ENCODE measurements around the gene RNASE9. TPM values are rescaled to one million over a fixed set of nuclear protein-coding genes. Genes with fewer than 3 reads are reported as not detected.
"Not testable (repeated sequence)": the region's sequence is repeated elsewhere in the genome, so short reads cannot be mapped to it uniquely, and the experiment has no call there.

The RNASE9 gene
- total RNA-seq, 2 experiments from 2014 or later: not detected

GRCh38 chr14:20601522-20601921 lies 40.7 kb upstream of the RNASE9 start:
- Mint-ChIP-seq H3K27me3 (no peaks in the 10 kb centered on the region), H3K9me3 (no peaks in the 10 kb centered on the region), H3K27ac (no peak overlapping the region), H3K36me3 (ENCODE audit: low read depth) (no peaks in the 10 kb centered on the region), H3K4me3 (no peak overlapping the region), H3K4me1 (ENCODE audit: low read depth) (no peaks in the 10 kb centered on the region)
- TF ChIP-seq CTCF (IDR thresholded peaks at IDR 0.05): no peak
- H3K27me3 ChIP-seq (ENCODE audit: control insufficient read depth in 1 of 2, insufficient read depth in 2 of 2, low read length in 2 of 2): no peaks in the 10 kb centered on the region
- H3K4me1 ChIP-seq (ENCODE audit: insufficient read depth, low read length): no peaks in the 10 kb centered on the region
- DNase-seq: no peak
- POLR2A ChIA-PET: no interaction called here
- no peak overlapping the region for H3K4me3 ChIP-seq (ENCODE audit: low read length)
- no peaks in the 10 kb centered on the region for H3K36me3 ChIP-seq (ENCODE audit: insufficient read depth, low read length)
- CTCF ChIA-PET: no interaction called here
- H3K9me3 ChIP-seq (ENCODE audit: control insufficient read depth in 1 of 2, insufficient read depth in 1 of 2, low read length in 2 of 2): no peaks in the 10 kb centered on the region
- ATAC-seq (ENCODE audit: poor library complexity): no peak
- no peak overlapping the region for H3K27ac ChIP-seq (ENCODE audit: low read depth in 1 of 2, low read length in 2 of 2)
- intact Hi-C loops (cut with DNase I, micrococcal nuclease): no loop called here

GRCh38 chr14:20597108-20597507 lies 36.3 kb upstream of the RNASE9 start:
- POLR2A ChIA-PET: no interaction called here
- TF ChIP-seq CTCF (IDR thresholded peaks at IDR 0.05): no peak
- no peak for ATAC-seq (ENCODE audit: poor library complexity)

GRCh38 chr14:20595726-20596125 lies 34.9 kb upstream of the RNASE9 start:
- H3K9me3 Mint-ChIP-seq; H3K36me3 ChIP-seq (ENCODE audit: insufficient read depth, low read length); H3K27me3 ChIP-seq (ENCODE audit: control insufficient read depth in 1 of 2, insufficient read depth in 2 of 2, low read length in 2 of 2); CTCF ChIA-PET; H3K27ac ChIP-seq (ENCODE audit: low read depth in 1 of 2, low read length in 2 of 2); intact Hi-C loops (cut with DNase I, micrococcal nuclease); H3K36me3 Mint-ChIP-seq (ENCODE audit: low read depth); ATAC-seq (ENCODE audit: poor library complexity); H3K4me1 Mint-ChIP-seq (ENCODE audit: low read depth); H3K4me3 Mint-ChIP-seq; H3K4me1 ChIP-seq (ENCODE audit: insufficient read depth, low read length); DNase-seq; H3K4me3 ChIP-seq (ENCODE audit: low read length); H3K9me3 ChIP-seq (ENCODE audit: control insufficient read depth in 1 of 2, insufficient read depth in 1 of 2, low read length in 2 of 2); H3K27ac Mint-ChIP-seq; POLR2A ChIA-PET: not testable (repeated sequence)
- H3K27me3 Mint-ChIP-seq: peaks cover 13% of the 10 kb centered on the region

More at GRCh38 chr14:20597108-20597507, 36.3 kb upstream of the RNASE9 start:
- no peaks in the 10 kb centered on the region for H3K36me3 ChIP-seq (ENCODE audit: insufficient read depth, low read length)
- Mint-ChIP-seq H3K36me3 (ENCODE audit: low read depth) (no peaks in the 10 kb centered on the region), H3K27me3 (no peaks in the 10 kb centered on the region), H3K4me3 (no peak overlapping the region), H3K9me3 (no peaks in the 10 kb centered on the region), H3K27ac (no peak overlapping the region), H3K4me1 (ENCODE audit: low read depth) (peaks cover 6% of the 10 kb centered on the region)
- DNase-seq: no peak
- H3K4me3 ChIP-seq (ENCODE audit: low read length): no peak overlapping the region
- no peak overlapping the region for H3K27ac ChIP-seq (ENCODE audit: low read depth in 1 of 2, low read length in 2 of 2)
- intact Hi-C loops (cut with DNase I, micrococcal nuclease): no loop called here
- H3K9me3 ChIP-seq (ENCODE audit: control insufficient read depth in 1 of 2, insufficient read depth in 1 of 2, low read length in 2 of 2): no peaks in the 10 kb centered on the region
- no peaks in the 10 kb centered on the region for H3K4me1 ChIP-seq (ENCODE audit: insufficient read depth, low read length)
- CTCF ChIA-PET: no interaction called here
- H3K27me3 ChIP-seq (ENCODE audit: control insufficient read depth in 1 of 2, insufficient read depth in 2 of 2, low read length in 2 of 2): no peaks in the 10 kb centered on the region

GRCh38 chr14:20592574-20592973 lies 31.7 kb upstream of the RNASE9 start:
- intact Hi-C loops (cut with DNase I, micrococcal nuclease): no loop called here
- CTCF ChIA-PET: no interaction called here
- no peaks in the 10 kb centered on the region for H3K4me1 ChIP-seq (ENCODE audit: insufficient read depth, low read length)

More at GRCh38 chr14:20592574-20592973, 31.7 kb upstream of the RNASE9 start:
- Mint-ChIP-seq H3K27ac (no peak overlapping the region), H3K36me3 (ENCODE audit: low read depth) (no peaks in the 10 kb centered on the region), H3K9me3 (no peaks in the 10 kb centered on the region), H3K4me1 (ENCODE audit: low read depth) (peaks cover 6% of the 10 kb centered on the region), H3K27me3 (peaks cover 16% of the 10 kb centered on the region), H3K4me3 (no peak overlapping the region)
- POLR2A ChIA-PET: no interaction called here
- no peak for TF ChIP-seq CTCF (IDR thresholded peaks at IDR 0.05)
- no peak for DNase-seq
- ATAC-seq (ENCODE audit: poor library complexity): no peak
- no peaks in the 10 kb centered on the region for H3K36me3 ChIP-seq (ENCODE audit: insufficient read depth, low read length)
- no peak overlapping the region for H3K4me3 ChIP-seq (ENCODE audit: low read length)
- H3K9me3 ChIP-seq (ENCODE audit: control insufficient read depth in 1 of 2, insufficient read depth in 1 of 2, low read length in 2 of 2): no peaks in the 10 kb centered on the region
- H3K27ac ChIP-seq (ENCODE audit: low read depth in 1 of 2, low read length in 2 of 2): no peak overlapping the region
- H3K27me3 ChIP-seq (ENCODE audit: control insufficient read depth in 1 of 2, insufficient read depth in 2 of 2, low read length in 2 of 2): peaks cover 0 to 3% of the 10 kb centered on the region in 2 experiments
